ENCODE data around the gene EHBP1L1.

DNA sequence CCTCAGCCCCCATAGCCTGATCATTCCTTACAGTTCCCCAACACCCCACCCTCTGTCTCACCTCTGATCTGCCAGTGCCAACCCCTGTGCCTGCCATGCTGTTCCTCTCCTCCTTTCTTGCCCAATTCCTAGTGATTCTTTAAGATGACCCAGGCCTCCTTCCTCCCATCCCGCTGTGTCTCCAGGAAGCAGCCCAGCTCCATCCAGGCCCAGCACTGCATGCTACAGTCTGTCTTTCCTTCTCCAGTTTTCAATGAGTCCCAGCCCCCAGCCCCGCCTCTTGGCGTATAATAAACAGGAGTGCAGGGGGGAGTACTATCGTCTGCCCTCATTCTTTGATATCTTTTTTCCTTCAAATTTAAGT lies 30.0 kb upstream of the EHBP1L1 start:
- TF ChIP-seq, protein P1, sequence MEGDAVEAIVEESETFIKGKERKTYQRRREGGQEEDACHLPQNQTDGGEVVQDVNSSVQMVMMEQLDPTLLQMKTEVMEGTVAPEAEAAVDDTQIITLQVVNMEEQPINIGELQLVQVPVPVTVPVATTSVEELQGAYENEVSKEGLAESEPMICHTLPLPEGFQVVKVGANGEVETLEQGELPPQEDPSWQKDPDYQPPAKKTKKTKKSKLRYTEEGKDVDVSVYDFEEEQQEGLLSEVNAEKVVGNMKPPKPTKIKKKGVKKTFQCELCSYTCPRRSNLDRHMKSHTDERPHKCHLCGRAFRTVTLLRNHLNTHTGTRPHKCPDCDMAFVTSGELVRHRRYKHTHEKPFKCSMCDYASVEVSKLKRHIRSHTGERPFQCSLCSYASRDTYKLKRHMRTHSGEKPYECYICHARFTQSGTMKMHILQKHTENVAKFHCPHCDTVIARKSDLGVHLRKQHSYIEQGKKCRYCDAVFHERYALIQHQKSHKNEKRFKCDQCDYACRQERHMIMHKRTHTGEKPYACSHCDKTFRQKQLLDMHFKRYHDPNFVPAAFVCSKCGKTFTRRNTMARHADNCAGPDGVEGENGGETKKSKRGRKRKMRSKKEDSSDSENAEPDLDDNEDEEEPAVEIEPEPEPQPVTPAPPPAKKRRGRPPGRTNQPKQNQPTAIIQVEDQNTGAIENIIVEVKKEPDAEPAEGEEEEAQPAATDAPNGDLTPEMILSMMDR (IDR thresholded peaks at IDR 0.05) = no peak
- TF ChIP-seq POLR2A (IDR thresholded peaks at IDR 0.05) = no peak

All from tibial nerve (tissue), 3 donors.